Neural cell (in vitro differentiated cells): ENCODE results near the gene FAU. TPM values are rescaled to one million over a fixed set of nuclear protein-coding genes. Genes with fewer than 3 reads are reported as not detected.

Experiments used
- H2AFZ ChIP-seq: fragments of 200-600, 300-800 bp; sonication (generic), shearing (Covaris generic); 2 replicates; pipeline ENCODE4 v1.6.0; 2014; ENCODE audit warnings: low read depth, mild to moderate bottlenecking, antibody characterized with exemption, low read length, moderate library complexity
- H3F3A ChIP-seq: fragments of 200-600 bp; shearing (Covaris generic); 2 replicates; pipeline ENCODE4 v1.6.1; 2016; ENCODE audit warnings: mild to moderate bottlenecking, moderate library complexity, mixed read lengths, antibody characterized with exemption, low read length; ENCODE audit not compliant: insufficient read depth, poor library complexity, severe bottlenecking
- H3K27ac ChIP-seq: fragments of 200-600, 300-800 bp; sonication (generic), shearing (Covaris generic); 2 replicates; pipeline ENCODE4 v1.5.1; 2014; ENCODE audit warnings: mild to moderate bottlenecking, low read length, moderate library complexity
- H3K27me3 ChIP-seq: fragments of 300-800, 200-600 bp; sonication (generic), shearing (Covaris generic); 2 replicates; pipeline ENCODE4 v1.6.0; 2014; ENCODE audit warnings: mild to moderate bottlenecking, low read depth, low read length, moderate library complexity; ENCODE audit not compliant: insufficient read depth
- H3K36me3 ChIP-seq: fragments of 300-800, 200-600 bp; sonication (generic), shearing (Covaris generic); 2 replicates; pipeline ENCODE4 v1.5.1; 2014; ENCODE audit warnings: mild to moderate bottlenecking, antibody characterized with exemption, low read length, moderate library complexity; ENCODE audit not compliant: insufficient read depth
- H3K4me2 ChIP-seq: fragments of 300-800, 200-600 bp; sonication (generic), shearing (Covaris generic); 2 replicates; pipeline ENCODE4 v1.6.0; 2014; ENCODE audit warnings: mild to moderate bottlenecking, low read length
- H3K4me3 ChIP-seq: fragments of 300-800, 200-600 bp; sonication (generic), shearing (Covaris generic); 2 replicates; pipeline ENCODE4 v1.5.1; 2014; ENCODE audit warnings: mild to moderate bottlenecking, low read length, moderate library complexity
- H3K79me2 ChIP-seq: fragments of 200-600 bp; shearing (Covaris generic); replicated peaks from 2 replicates; pipeline ENCODE4 v1.6.0; 2014; ENCODE audit warnings: mild to moderate bottlenecking, low read length, moderate library complexity; ENCODE audit not compliant: insufficient read depth
- H3K9ac ChIP-seq: fragments of 300-800, 200-600 bp; sonication (generic), shearing (Covaris generic); 2 replicates; pipeline ENCODE4 v1.6.1; 2016; ENCODE audit warnings: mild to moderate bottlenecking, low read length, mixed read lengths
- H3K9me2 ChIP-seq: fragments of 200-600 bp; shearing (Covaris generic); 2 replicates; pipeline ENCODE4 v1.6.1; 2016; ENCODE audit warnings: mild to moderate bottlenecking, low read length, mixed read lengths; ENCODE audit not compliant: insufficient read depth
- H3K9me3 ChIP-seq: fragments of 200-600, 300-800 bp; sonication (generic), shearing (Covaris generic); 2 replicates; pipeline ENCODE4 v1.6.1; 2016; ENCODE audit warnings: mild to moderate bottlenecking, mixed run types, low read length, moderate library complexity, mixed read lengths
- H4K20me1 ChIP-seq: fragments of 200-600 bp; shearing (Covaris generic); 2 replicates; pipeline ENCODE4 v1.6.1; 2016; ENCODE audit warnings: mild to moderate bottlenecking, mixed run types; ENCODE audit not compliant: insufficient read depth
- CTCF ChIP-seq: fragments of 450-650 bp; IDR thresholded peaks from 2 replicates; pipeline ENCODE4 v1.5.1; 2014; ENCODE audit warnings: antibody characterized with exemption, mild to moderate bottlenecking, moderate library complexity; ENCODE audit not compliant: poor library complexity, severe bottlenecking
- EP300 ChIP-seq: fragments of 450-650 bp; conservative IDR thresholded peaks from 2 replicates; pipeline ENCODE4 v1.6.1; 2014; ENCODE audit warnings: antibody characterized with exemption, mild to moderate bottlenecking, moderate library complexity; ENCODE audit not compliant: poor library complexity, severe bottlenecking
- EZH2 ChIP-seq: fragments of 200-600, 300-800 bp; shearing (Covaris generic), sonication (generic); IDR thresholded peaks from 2 replicates; pipeline ENCODE4 v1.6.1; 2014; ENCODE audit warnings: antibody characterized with exemption, low read length, borderline replicate concordance, mild to moderate bottlenecking; ENCODE audit not compliant: insufficient read depth, poor library complexity, severe bottlenecking
- MXI1 ChIP-seq: fragments of 450-650 bp; conservative IDR thresholded peaks from 2 replicates; pipeline ENCODE4 v1.6.1; 2014; ENCODE audit warnings: antibody characterized with exemption, mild to moderate bottlenecking; ENCODE audit not compliant: poor library complexity, severe bottlenecking
- POLR2AphosphoS5 ChIP-seq: IDR thresholded peaks from 2 replicates; pipeline ENCODE4 v1.6.1; 2012
- RAD21 ChIP-seq: fragments of 450-650 bp; conservative IDR thresholded peaks from 2 replicates; pipeline ENCODE4 v1.6.1; 2014; ENCODE audit warnings: antibody characterized with exemption, mild to moderate bottlenecking, moderate library complexity
- REST ChIP-seq: IDR thresholded peaks from 2 replicates; pipeline ENCODE4 v1.6.1; 2012; ENCODE audit warnings: borderline replicate concordance
- SMC3 ChIP-seq: fragments of 450-650 bp; conservative IDR thresholded peaks from 2 replicates; pipeline ENCODE4 v1.6.1; 2014; ENCODE audit warnings: antibody characterized with exemption, mild to moderate bottlenecking, moderate library complexity; ENCODE audit not compliant: poor library complexity
- TAF1 ChIP-seq: IDR thresholded peaks from 2 replicates; pipeline ENCODE4 v1.6.1; 2012; ENCODE audit warnings: low read depth
- polyA plus RNA-seq: library from polyadenylated mRNA; depleted of rRNA; stranded (reverse); fragments of >200 nt; gene quantifications from 2 replicates; pipeline ENCODE4 v1.2.3, GENCODE V29; 2014

FAU gene
- polyA plus RNA-seq, 1 donor from 2014 or later = 420 TPM

GRCh38 chr11:65114538-65115171 lies 7.3 kb downstream of the FAU start:
- Histone ChIP-seq H2AFZ (no peak overlapping the region), H3K4me3 (no peak overlapping the region), H3F3A (no peaks in the 10 kb centered on the region), H3K9me2 (no peaks in the 10 kb centered on the region), H3K9ac (no peak overlapping the region), H3K4me2 (no peak overlapping the region), H4K20me1 (no peaks in the 10 kb centered on the region), H3K79me2 (peaks cover 23% of the 10 kb centered on the region), H3K36me3 (no peaks in the 10 kb centered on the region), H3K9me3 (no peaks in the 10 kb centered on the region), H3K27ac (no peak overlapping the region), H3K27me3 (no peaks in the 10 kb centered on the region)
- TF ChIP-seq RAD21 (no peak), MXI1 (no peak), POLR2AphosphoS5 (no peak), EP300 (no peak)

GRCh38 chr11:65113839-65114238 lies 8.1 kb downstream of the FAU start:
- Histone ChIP-seq H3F3A (no peaks in the 10 kb centered on the region), H3K9me2 (no peaks in the 10 kb centered on the region), H3K9me3 (no peaks in the 10 kb centered on the region), H3K27ac (peak overlapping the region; percentile 97), H2AFZ (no peak overlapping the region), H3K9ac (peak overlapping the region; percentile 98), H3K27me3 (no peaks in the 10 kb centered on the region), H3K36me3 (no peaks in the 10 kb centered on the region), H3K79me2 (peaks cover 23% of the 10 kb centered on the region), H3K4me2 (peak overlapping the region; percentile 99), H4K20me1 (no peaks in the 10 kb centered on the region), H3K4me3 (peak overlapping the region; percentile 86)
- TF ChIP-seq CTCF = no peak
- no peak for TF ChIP-seq EP300
- TF ChIP-seq MXI1 = no peak
- no peak for TF ChIP-seq EZH2
- no peak for TF ChIP-seq RAD21
- no peak for TF ChIP-seq SMC3
- TF ChIP-seq TAF1 = no peak
- no peak for TF ChIP-seq POLR2AphosphoS5
- no peak for TF ChIP-seq REST

- Histone ChIP-seq H3K27me3 (no peaks in the 10 kb centered on the region), H4K20me1 (no peaks in the 10 kb centered on the region), H3K79me2 (peaks cover 23% of the 10 kb centered on the region), H3K4me3 (peak overlapping the region; percentile 86), H3K9ac (peak overlapping the region; percentile 98), H2AFZ (no peak overlapping the region), H3K9me2 (no peaks in the 10 kb centered on the region), H3K4me2 (peak overlapping the region; percentile 99), H3F3A (no peaks in the 10 kb centered on the region), H3K36me3 (no peaks in the 10 kb centered on the region), H3K27ac (peak overlapping the region; percentile 97), H3K9me3 (no peaks in the 10 kb centered on the region)
- TF ChIP-seq TAF1 (no peak), EZH2 (no peak), SMC3 (no peak), MXI1 (no peak), EP300 (no peak), POLR2AphosphoS5 (no peak), RAD21 (no peak), REST (no peak), CTCF (no peak)
Measured at GRCh38 chr11:65113361-65113756, 8.6 kb downstream of the FAU start.
